Middle frontal gyrus (tissue), 1 donor: ENCODE measurements around the gene SMIM20.
"Not testable (repeated sequence)": the region's sequence is repeated elsewhere in the genome, so short reads cannot be mapped to it uniquely, and the experiment has no call there.

Experiments
- DNase-seq: peaks from one replicate; pipeline ENCODE4 v3.0.0-alpha.2; 2015; ENCODE audit warnings: low spot score; ENCODE audit errors: extremely low spot score

Gene SMIM20

DNA sequence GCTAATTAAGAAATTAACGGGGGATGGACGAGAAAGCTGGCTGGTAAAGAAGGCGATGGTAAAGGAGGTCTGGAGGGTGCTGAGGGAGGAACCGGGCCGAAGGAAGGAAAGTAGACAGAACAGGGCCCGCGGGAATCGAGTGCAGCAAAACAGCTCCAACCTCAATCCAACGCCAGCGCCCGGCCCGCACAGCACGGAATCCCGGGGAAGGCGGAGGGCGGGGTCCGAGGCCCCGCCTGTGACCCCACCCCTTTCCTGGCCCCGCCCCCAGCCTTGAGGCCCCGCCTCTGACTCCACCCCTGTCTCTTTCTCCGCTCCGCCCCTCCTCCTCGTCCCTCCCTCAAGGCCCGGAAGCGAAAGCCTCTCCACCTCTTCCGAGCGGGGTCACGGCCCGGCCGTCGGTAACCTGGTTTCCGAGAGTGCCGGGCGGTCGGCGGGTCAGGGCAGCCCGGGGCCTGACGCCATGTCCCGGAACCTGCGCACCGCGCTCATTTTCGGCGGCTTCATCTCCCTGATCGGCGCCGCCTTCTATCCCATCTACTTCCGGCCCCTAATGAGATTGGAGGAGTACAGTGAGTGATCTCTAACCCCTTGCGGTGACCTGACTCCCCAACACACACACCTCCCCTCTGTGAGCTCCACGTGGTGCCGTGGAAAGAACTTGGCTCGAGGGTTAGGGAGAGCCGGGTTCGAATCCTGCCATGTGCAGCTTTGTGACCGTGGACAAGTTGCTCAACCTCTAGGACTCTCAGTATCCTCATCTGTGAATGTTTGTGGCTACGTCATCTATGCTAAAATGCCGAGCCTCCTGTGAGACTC, at the start of gene SMIM20:
Gene SMIM20 (plus strand): TSS at position 370 of the 819 bp plus-strand sequence. CDS start 94 bp downstream, at position 464.
- DNase-seq, result peak; percentile 71

DNA sequence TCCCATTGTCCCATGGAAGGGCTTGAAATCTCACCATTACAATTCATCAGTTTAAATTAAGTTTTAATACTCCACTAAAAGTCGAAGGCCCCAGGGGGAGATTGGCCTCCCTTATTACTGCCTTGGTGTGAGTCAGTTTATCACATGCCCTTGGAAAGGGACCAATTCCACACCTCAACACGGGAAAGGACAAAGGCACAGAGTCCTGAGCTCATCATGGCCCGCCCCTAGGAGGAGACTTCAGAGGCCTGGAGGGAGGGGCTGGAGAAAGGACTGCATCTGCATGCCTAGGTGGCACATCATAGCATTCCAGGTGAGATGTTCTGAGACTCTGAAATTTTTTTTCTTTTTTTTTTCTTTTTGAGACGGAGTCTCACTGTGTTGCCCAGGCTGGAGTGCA, 48.4 kb upstream of the SMIM20 start:
- DNase-seq, result no peak

DNA sequence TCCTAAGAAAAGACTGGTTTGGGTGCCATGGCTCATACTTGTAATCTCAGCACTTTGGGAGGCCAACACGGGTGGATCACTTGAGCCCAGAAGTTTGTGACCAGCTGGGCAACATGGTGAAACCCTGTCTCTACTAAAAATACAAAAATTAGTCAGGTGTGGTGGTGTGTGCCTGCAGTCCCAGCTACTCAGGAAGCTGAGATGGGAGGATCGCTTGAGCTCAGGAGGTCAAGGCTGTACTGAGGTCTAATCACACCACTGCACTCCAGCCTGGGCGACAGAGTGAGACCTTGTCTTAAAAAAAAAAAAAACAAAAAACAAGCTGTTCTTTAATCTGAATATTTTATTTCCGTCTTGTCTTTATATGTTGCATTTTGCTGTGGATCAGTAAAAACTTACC, 47.6 kb upstream of the SMIM20 start:
- DNase-seq, result not testable (repeated sequence)

DNA sequence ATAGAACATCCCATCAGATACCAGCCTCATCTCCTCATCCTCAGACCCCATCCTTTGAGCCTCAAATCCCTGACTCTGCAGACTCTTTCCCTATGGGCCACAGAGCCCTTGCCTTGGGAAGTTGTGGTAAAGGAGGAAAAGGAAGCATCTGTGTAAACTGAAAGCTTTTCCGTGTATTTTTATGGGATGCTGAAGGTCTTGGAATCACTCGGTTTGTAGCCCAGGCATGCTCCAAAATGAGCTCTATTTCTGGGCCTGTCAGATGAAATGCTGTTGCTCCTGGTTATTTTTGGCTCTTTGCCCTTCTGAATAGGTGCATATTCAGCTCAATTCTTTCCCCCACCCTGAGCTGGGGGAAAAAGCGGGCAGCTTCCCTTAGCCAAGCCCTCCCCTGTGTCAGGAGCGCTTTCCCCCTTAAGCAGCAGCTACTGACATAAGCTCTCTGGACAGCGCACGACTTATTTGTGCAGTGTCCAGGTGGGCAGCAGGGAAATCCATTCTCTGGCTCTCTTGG, 46.2 kb upstream of the SMIM20 start:
- DNase-seq, result no peak

DNA sequence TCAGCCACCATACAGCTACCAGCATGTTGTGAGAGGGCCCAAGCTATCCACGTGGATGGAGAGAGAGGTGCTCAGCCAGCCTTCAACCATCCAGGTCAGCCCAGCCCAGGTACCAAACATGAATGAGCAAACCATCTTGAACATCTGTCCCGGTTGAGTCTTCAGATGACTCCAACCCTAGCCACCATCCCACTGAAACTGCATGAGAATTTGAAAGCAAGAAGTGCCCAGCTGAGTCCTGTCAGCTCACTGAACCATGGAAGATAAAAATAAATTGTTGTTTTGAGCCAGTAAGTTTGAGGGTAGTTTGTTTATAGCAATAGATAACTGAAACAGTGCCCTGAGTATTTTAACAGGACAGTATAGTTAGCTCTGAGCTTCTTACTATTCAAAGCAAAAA, 43.9 kb upstream of the SMIM20 start:
- no peak for DNase-seq

DNA sequence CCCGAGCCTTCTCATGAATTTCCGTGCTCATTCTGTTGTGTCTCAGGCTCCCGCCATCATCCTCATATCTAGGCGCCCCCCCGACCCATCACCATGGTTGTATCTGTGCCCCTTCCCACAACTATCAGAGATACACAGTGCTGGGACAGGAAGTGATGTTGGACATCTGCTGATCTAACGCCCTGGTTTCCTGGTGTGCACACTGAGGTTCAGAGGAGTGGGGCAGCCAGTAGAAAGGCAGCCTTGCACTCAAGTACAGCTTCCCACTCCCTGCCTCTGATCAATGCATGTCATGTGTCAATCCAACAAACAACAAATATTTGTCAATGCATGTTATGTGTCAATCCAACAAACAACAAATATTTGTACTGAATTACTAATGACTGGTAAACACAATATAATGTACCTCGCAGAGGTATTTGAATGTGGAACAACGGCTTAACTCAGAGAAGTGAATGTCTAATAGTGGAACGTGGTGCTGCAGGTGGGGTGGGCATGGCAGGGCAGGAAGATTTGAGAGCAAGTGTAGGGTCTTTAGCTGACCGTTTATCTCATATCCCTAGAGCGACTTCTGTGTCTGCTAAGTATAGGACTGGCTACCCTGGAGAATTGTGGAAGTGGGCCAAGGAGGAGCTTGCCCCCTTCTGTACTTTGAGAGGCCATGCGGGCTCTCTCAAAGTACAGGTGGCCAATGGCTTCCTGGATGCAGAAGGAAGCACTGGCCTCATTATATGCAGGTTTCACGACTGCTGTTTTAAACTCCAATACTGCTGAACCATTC, 41.0 kb upstream of the SMIM20 start:
- DNase-seq, result no peak

DNA sequence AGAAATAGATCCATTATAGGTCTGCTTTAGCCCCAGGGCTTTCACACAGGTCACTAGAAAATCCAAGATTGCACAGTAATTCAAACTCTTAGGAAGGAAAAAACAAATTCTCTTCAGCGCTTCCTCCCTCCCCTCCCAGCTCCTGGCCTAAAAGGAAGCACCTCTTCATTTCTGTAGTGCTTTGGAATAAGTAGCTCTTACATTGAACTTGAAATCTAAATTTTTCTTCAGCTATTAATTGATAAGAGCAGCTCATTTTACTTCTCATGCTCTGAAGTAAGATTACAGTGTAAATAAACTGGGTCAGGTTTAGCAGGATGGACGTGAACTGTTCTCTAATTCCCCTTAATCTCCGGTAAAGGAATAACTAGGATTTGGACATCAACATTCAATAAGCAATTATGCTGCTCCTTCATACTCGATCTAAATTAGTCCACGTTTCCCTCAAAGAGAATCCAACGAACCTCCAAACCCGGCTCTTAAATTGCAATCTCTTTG, 40.3 kb upstream of the SMIM20 start:
- no peak for DNase-seq

DNA sequence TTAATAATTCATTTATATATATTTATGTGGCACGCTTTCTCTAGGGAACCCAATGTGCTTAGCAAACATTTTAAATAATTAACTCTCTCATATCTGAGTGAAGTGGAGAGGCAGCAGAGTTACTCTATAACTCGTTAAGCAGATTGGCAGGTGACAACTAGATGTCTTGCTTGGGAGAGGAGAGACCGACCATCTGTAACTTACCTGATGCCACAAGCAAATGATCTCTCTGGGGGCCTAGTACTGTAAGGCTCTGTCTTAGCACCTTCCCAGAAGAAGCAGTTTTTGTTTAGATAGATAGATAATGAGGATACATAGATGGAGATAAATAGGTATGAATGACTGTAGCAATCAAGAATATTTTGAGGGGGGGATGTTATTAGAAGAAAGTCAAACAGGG, 39.4 kb upstream of the SMIM20 start:
- no peak for DNase-seq

DNA sequence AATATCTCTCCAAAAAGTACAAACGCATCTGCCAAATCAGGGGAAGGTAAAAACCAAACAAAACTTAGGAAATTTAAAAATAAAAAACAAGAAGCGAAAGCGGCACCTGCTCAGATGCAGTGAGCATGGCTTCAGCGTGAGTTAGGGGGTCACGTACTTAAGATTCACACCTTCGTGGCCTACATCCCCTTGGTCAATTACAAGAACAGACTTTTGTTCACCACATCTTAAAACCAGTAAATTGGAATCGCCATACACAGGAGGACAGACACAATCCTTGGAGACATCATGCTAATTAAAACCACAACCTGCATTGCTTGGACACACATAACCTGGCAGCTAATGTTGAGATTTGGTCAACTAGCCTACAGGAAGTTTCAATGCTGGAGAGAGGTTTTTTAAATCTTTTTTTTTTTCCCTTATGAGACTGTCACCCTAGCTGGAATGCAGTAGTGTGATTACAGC, 38.7 kb upstream of the SMIM20 start:
- no peak for DNase-seq

DNA sequence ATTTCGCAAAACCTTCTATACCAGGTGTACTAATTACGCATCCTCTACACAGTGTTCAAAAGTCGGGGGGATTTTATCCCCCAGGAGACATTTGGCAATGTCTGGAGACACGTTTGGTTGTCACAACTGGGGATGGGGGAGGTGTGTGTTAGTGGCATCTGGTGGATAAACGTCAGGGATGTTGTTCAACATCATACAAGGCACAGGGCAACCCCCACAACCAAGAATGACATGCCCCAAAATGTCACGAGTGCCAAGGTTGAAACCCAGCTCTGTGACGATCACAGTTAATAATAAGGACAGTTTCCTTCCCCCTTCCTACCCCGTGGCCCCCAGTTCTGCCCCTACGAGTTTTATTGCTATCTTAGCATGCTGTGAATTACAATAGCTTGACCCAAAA, 35.3 kb upstream of the SMIM20 start:
- DNase-seq, result no peak

DNA sequence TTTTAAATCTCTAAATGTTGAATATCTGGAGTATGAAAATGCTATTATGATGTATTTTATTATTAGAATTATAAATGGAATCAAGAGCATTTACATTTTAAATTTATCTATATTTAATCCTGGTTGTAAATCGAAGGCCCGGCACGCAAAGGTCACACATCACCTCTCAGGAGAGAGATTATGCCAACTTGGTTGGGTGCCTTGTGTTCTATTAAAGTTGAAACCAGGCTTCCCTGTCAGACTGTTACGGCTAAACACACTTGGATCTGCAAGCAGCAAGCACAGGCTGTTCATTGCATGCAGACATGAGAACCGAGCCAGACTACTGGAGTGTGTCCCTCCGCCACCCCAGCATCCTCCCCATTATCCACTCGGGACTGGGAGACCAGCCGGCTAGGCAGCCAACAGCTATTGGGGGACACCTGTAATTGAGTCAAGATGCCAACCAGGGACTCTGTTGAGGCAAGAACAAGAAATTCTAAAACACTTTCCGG, 34.9 kb upstream of the SMIM20 start:
- DNase-seq, result no peak

DNA sequence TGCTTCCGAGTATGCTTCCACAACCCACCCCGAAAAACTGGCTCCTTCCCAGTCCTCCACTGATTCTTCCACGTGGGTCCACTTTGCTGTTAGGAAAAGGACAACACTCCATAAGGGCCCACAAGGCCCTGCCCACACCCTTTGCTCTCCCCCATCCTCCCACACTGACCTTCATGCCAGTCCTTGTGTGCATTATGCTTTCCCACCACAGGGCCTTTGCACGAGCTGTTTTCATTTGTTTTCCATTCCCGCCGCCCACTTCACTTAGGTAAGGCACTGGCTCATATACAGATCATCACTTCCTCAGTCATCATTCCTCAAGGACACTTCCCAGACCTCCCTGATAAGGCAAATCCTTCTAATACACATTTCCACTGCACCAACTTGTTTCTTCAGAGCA, 34.4 kb upstream of the SMIM20 start:
- DNase-seq, result no peak

DNA sequence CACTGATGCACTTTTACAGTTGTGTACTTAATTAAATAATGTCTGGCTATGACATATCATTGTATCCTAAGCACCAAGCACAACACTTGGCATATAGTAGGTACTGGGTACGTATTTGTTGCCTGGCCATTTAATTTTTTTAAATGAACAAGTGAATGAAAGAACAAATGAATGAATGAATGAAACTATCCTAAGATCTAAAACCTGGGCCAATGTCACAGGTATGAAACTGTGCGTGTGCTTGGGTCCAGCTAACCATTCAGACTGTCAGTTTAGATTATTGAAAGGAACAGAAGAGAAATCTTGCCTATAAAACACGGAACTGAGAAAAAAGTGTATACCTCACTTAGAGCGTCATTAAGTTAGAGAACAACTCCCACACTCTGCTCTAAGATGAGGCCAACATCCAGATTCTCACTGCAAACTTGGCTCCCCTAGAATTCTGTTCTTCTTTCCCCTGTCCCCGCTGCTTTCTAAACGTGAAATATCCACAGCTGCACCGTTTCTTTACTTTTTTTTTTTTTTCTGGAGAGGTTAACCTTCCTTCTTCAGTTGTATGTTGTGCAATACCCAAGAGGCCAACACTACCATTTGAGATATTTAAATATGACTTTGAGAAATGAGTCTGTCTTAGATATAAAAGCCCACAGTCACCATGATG, 33.9 kb upstream of the SMIM20 start:
- DNase-seq, result peak; percentile 37

DNA sequence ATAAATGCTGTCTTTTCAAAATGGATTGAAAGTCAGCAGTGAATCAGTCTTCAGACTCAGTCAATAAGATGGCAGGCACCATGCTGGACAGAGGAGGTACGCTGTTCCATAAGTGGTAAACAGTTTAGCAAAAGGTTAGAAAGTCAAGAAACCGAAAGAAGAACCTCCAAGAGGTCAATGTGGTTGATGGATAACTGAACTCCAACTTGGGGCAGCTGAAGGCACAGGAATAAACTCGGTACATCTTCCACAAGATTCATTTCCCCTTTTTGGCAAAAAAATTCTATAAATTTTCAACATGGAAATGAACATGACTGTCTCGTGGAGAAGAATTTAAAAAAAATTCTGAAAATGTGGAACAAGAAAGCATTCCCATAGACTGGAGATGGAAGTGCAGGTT, 32.8 kb upstream of the SMIM20 start:
- DNase-seq, result no peak

DNA sequence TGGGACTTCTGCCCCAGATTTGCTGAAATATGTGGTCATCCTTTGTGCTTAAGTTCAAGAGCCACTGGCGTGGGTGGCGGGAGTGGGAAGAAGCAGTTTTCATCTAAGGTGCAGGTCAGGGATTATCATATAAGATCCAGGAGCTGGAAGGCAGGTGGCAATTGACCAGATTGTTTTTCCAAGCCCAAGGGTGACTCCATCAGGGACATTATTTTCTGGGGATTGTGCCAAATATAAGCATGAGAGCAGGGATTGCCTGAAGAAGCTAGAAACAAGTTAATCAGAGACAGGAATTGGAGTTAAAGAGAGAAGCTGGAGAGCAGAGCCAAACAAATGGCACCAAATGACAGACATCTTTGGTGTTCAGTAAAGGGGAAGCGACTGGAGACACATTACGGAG, 31.8 kb upstream of the SMIM20 start:
- no peak for DNase-seq

DNA sequence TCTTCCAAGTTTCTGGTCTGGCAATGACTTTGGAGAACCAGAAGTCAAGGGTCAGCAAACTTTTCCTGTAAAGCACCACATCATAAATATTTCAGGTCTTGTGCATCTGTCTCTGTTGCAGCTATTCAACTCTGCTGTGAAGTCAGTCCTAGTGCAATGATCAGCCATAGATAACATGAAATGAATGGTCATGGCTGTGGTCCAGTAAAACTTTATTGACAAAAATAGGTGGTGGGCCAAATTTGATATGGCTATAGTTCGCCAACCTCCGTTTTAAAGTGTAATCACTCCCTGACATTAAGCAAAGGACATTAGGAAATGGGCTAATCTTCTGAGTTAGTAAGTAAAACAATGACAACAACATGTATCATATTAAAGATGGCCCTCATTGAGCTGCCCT, 30.5 kb upstream of the SMIM20 start:
- DNase-seq, result no peak

DNA sequence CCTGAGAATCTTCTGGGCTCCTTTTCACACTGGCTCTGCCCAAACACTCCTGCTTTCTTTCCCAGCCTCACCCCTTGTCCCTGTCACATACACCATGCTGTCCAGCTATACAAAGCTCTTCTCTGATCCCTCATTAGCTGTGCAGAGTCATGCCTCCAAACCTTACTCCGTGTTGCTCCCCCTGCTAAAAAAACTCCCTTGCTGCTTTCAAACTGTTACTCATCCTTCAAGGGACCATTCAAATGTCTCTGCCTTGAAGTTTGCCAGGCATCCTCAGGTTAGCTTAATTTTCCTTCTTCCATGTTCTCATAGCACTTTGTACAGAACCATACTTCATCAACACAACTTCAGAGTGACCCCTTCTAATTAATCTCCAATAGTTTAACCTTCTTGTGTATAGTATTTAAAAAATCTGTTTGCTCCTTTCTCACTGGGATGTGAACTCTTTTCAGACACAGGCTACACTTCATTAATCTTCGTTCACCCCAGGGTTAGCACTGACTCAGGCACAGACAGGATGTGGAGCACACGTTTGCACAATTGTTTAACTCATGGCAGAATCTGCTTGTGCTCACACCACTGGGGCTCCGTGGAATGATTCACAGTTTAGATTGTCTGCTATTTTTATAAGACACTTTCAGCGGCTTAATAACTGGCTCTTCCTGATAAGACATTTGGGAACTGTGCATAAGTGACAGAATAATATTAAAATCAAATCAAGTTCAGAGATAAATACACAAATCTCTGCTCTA, 29.8 kb upstream of the SMIM20 start:
- no peak for DNase-seq

DNA sequence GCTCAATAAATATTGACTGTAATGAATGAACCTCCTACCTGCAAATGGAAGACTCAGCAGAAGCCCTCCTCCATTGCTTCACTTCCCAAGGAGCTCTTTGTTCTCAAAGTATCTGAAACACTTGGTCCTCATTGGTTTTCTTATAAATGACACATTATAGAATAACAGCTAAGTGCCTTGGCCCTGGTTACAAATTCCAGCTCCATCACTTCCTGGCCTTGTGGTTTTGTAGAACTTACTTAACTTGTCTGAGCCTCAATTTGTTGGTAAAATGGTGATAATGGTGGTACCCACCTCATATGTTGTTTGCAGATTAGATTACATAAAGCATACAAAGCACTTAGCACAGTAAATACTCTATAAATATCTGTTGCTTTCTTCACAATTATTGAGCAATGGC, 25.2 kb upstream of the SMIM20 start:
- DNase-seq, result no peak

DNA sequence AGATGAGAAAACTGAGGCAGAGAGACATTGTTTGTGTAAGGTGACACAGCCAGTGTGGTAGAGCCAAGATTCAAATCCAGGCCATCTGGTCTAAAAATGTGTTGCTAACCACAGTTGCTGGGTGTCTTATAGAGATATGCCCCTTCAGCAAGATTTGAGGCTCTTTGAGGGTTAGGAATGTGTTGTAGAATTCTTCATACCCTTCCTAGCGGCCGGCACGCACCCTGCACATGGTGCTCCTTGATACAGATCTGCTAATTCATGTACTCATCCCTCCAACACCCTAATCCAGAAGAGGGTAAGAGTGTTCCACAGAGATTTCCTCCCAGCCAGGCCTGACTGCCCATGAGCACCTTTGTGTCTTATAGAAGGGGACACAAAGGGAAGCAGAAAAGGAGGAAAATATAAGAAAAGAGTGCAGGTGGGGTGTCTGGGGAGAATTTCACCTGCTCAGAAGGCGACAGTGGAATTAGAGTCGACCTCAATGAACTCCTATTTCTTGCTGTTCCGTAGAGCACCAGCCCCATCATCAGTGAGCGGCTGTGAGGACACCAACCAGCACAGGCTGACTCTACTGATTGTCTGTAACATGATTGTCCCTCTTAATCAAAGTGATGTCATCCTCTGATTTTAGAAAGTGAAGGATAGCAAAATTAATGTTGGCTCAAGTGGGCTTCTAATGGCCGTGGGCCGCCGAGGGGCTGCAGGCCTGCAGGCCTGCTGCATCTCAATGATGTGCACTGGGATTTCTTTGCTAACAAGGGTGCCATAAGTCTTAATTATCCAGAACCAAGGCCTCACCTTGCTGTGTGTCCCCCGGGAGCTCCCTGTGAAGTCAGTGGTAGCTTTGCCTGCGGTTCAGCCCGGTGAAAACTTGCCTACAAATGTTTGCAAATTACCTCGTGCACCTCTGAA, 24.2 kb upstream of the SMIM20 start:
- no peak for DNase-seq
